ACC112 (cell line): ENCODE data around the gene SLC1A4.
"Not testable (repeated sequence)": the region's sequence is repeated elsewhere in the genome, so short reads cannot be mapped to it uniquely, and the experiment has no call there.

Experiments
- H2AFZ ChIP-seq: fragments of 200-600 bp; sonication (generic); one replicate; pipeline ENCODE4 v1.6.0; 2017; ENCODE audit warnings: antibody characterized with exemption, low read length; ENCODE audit not compliant: unreplicated experiment
- H3K27ac ChIP-seq: fragments of 200-600 bp; sonication (generic); 2 replicates; pipeline ENCODE4 v1.5.1; 2014; ENCODE audit warnings: low read depth, mild to moderate bottlenecking, antibody characterized with exemption, low read length, moderate library complexity
- H3K27me3 ChIP-seq: fragments of 200-600 bp; sonication (generic); 2 replicates; pipeline ENCODE4 v1.6.1; 2014; ENCODE audit warnings: mild to moderate bottlenecking, antibody characterized with exemption, low read length, moderate library complexity, mixed read lengths; ENCODE audit not compliant: insufficient read depth
- H3K36me3 ChIP-seq: fragments of 200-600 bp; sonication (generic); 2 replicates; pipeline ENCODE4 v1.6.1; 2016; ENCODE audit warnings: mild to moderate bottlenecking, antibody characterized with exemption, low read length, moderate library complexity, mixed read lengths; ENCODE audit not compliant: insufficient read depth
- H3K4me1 ChIP-seq: fragments of 200-600 bp; sonication (generic); one replicate; pipeline ENCODE4 v1.6.1; 2016; ENCODE audit warnings: low read length, mixed read lengths; ENCODE audit not compliant: insufficient read depth, unreplicated experiment, control insufficient read depth
- H3K4me3 ChIP-seq: fragments of 200-600 bp; sonication (generic); 2 replicates; pipeline ENCODE4 v1.5.1; 2014; ENCODE audit warnings: mild to moderate bottlenecking, low read depth, low read length
- H3K79me2 ChIP-seq: fragments of 200-600 bp; sonication (generic); one replicate; pipeline ENCODE4 v1.6.0; 2016; ENCODE audit warnings: low read length; ENCODE audit not compliant: control insufficient read depth, unreplicated experiment, insufficient read depth

SLC1A4 gene

DNA sequence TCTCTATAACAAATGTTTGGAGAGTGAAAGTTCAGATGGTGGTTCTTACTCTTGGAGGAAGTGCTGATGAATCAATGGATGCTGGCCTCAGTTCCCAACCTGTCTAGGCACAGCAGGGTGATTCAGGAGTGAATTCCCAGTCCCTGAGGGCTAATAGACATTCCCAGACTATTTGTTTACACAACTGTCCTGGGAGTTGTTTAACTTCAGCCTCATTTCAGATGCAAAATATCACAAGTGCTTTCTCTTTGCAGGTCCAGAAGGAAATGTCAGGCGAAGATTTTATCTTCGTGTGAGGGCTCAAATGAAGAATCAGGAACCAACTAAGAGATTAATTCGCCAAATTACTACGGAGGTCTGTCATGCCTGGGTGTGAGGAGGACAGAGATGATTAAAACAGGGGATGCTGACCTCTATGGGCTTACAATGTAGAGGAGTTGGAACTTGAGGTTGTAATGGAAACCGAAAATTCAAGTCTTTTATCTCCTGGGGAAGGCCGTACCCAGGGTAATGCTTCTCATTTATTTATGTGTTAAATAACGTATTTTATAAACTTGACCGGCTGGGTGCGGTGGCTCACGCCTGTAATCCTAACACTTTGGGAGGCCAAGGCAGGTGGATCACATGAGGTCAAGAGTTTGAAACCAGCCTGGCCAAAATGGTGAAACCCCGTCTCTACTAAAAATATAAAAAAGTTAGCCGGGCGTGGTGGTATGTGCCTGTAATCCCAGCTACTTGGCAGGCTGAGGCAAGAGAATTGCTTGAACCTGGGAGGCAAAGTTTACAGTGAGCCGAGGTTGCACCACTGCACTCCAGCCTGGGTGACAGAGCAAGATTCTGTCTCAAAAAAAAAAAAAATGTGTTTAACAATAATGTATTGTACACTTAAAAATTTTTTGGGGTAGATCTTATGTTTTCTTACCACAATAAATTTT is 38.7 kb upstream of the SLC1A4 start:
- H3K27ac ChIP-seq = no peak overlapping the region
- H3K4me3 ChIP-seq = no peak overlapping the region

DNA sequence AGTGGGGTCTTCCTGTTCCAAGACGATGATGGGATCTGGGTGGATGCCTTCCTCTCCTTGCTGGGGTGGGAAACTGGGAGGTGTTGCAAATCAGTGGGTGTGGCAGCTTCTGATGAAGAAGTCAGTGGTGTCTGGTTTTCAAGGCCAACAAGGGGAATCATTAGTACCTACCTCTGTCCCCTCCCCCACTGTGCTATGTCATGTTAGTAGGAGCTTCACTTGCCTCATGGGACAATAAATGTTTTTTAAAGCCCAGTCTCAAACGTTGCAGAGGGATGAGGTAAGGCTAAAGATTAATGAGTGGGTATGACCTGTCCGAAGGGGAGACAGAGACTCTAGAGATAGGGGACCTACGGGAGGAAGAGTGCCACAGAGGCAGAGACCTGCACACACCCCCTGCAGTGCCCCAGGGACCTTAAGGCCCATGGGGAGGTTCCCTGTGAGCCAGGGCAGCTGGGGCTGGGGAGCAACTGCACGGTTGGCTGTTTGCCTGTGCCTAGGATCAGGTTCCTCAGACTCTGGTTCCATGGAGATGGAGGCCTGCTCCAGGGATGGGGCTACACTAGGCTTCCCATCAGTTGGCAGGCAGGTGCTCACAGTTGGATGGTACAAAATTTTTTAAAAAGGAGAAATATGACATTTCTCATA is 37.8 kb upstream of the SLC1A4 start:
- no peak overlapping the region for H3K4me3 ChIP-seq
- H2AFZ ChIP-seq = no peak overlapping the region
- H3K27me3 ChIP-seq = no peaks in the 10 kb centered on the region
- H3K36me3 ChIP-seq = no peaks in the 10 kb centered on the region
- peaks cover 22% of the 10 kb centered on the region for H3K4me1 ChIP-seq
- no peak overlapping the region for H3K27ac ChIP-seq
- no peaks in the 10 kb centered on the region for H3K79me2 ChIP-seq

More for the DNA sequence above, 38.7 kb upstream of the SLC1A4 start:
- Histone ChIP-seq H3K27me3 (no peaks in the 10 kb centered on the region), H3K4me1 (peaks cover 22% of the 10 kb centered on the region), H3K36me3 (no peaks in the 10 kb centered on the region), H3K79me2 (no peaks in the 10 kb centered on the region), H2AFZ (no peak overlapping the region)

DNA sequence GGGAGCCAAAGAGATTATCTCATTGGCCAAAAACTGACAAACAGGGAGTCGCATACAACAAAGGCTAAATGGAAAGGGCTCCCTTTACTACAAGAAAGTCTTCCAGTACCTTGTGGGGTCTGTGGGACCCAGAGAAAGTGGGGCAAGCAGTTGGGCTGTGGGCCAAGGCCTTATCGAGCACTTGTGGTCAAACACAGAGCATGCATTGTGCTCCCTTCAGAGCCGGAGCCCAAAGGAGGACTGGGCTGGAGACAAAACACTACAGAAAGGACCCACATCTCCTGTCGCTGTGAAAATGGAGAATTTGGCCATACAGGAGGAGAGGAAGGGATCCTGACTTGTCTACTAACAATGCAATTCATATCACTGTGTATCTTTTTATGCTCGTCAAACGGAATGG is 37.1 kb upstream of the SLC1A4 start:
- Histone ChIP-seq H2AFZ (no peak overlapping the region), H3K27ac (no peak overlapping the region), H3K36me3 (no peaks in the 10 kb centered on the region), H3K79me2 (no peaks in the 10 kb centered on the region), H3K4me1 (peaks cover 22% of the 10 kb centered on the region), H3K27me3 (no peaks in the 10 kb centered on the region), H3K4me3 (no peak overlapping the region)

DNA sequence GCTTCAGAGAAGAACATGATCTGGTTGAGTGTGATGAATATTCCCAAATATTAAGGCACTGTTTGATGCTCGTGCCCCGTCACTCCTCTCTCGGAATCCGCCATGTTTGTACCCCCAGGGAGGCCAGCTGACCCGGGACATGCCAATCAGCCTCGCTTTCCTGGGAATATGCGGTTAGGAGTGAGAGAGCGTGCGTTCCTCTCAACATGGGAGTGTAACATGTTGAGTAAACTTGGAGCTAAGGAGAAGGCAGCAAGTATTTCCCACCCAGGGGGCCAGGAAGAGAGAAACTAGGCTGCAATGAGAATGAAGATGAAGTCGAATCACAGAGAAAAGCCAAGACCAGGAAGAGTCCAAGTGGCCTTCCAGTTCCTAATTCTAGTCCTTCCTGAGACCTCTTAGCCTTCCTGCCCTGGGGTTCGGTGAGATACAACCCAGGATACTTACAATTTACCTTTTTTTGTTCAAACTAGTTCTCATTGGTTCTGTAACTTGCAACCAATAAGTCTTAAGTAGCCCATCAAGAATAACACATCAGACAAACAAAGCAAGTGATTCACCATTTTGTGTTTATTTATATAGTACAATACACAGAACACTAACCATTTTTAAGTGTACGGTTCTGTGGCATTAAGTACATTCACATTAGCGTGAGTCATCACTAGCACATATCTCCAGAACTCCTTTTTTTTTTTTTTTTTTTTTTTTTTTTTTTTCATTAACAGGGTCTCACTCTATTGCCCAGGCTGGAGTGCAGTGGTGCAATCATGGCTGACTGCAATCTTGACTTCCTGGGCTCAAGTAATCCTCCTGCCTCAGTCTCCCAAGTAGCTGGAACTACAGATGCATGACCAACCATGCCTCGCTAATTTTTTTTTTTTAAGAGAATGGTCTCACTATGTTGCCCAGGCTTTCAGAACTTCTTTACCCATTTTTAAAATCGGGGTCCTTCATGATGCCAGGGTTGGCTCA is 36.4 kb upstream of the SLC1A4 start:
- no peaks in the 10 kb centered on the region for H3K27me3 ChIP-seq
- H3K27ac ChIP-seq = peak overlapping the region; percentile 24; the same call in 1 of the 2 replicates
- H2AFZ ChIP-seq = no peak overlapping the region
- no peaks in the 10 kb centered on the region for H3K79me2 ChIP-seq
- H3K4me1 ChIP-seq = peaks cover 22% of the 10 kb centered on the region
- no peak overlapping the region for H3K4me3 ChIP-seq
- no peaks in the 10 kb centered on the region for H3K36me3 ChIP-seq

DNA sequence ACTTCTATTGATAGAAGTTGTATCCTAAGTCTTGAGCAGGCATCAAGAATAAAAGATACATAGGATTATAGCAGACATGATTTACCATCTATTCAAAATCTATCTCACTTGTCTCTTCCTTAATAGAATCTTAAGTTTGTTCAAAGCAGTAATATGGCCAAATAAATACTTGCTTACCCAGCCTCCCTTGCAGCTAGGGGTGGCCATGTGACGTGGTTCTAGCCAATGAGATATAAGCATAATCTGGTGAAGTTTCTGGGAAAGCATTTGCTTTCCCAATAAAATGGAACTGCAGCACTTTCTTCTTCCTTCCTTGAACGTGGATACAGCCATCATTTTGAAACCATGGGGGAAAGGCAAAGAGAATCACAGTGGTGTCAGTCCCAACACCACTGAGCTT is 33.7 kb upstream of the SLC1A4 start:
- H3K4me1 ChIP-seq = peaks cover 22% of the 10 kb centered on the region
- H3K4me3 ChIP-seq = no peak overlapping the region
- no peak overlapping the region for H2AFZ ChIP-seq

DNA sequence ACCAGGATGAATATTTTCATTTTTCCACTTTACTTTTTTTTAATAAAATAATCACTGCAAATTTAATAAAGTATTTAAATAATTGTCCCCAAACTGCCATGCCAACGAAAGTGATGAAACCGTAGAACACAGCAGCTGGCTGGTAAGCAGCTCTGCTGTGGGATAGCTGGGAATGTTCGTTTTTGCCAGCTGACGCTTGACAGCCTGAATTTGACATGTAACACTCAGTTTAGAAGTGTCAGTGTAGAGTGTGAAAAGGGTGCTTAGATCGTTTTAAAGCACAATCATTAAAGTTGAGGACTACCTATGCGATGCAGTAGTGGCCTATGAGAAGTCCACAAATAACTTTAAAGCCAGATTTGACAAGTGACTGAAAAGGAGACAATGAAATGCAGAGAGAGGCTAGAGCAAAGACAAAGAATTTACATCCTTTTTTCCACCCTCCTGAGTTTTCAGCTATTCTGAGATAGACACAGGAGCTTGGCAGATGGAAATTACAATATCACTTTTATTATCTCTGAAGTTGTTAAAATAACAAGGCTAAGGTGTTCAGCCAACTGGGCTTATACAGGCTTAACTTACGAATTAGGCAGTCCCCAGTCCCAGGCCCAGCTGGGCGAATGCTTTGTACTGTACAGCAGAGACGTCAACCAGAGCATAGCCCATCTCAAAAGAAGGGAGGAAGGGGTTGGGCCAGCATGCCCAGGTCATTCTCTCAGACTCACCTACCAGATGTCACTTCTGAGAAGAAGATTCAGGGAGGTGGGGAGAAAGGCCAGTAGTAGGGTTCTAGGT is 31.9 kb upstream of the SLC1A4 start:
- Histone ChIP-seq H3K27me3 (peaks cover 4% of the 10 kb centered on the region; the same call in 1 of the 2 replicates), H3K36me3 (no peaks in the 10 kb centered on the region), H3K27ac (no peak overlapping the region), H3K4me1 (peaks cover 10% of the 10 kb centered on the region), H3K79me2 (no peaks in the 10 kb centered on the region), H3K4me3 (no peak overlapping the region), H2AFZ (no peak overlapping the region)

More for the DNA sequence above, 33.7 kb upstream of the SLC1A4 start:
- Histone ChIP-seq H3K27me3 (no peaks in the 10 kb centered on the region), H3K36me3 (no peaks in the 10 kb centered on the region), H3K27ac (no peak overlapping the region), H3K79me2 (no peaks in the 10 kb centered on the region)

DNA sequence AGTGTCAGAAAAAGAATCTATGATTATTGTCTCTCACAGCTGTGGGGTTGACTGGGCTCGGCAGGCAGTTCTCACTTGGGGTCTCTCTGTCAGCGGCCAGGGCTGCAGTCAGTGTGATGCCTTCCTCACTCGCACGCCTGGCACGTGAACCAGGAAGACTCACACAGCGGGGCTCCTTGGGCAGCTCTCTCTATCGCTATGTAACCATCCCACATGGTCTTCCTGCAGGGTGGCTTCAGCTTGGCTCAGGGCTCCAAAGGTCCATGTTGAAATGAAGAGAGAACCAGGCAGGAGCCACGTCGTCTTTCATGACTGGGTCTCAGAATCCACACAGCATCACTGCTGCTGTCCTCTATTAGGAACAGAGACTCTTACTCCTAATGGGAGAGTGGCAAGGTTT is 30.6 kb upstream of the SLC1A4 start:
- Histone ChIP-seq H3K79me2 (no peaks in the 10 kb centered on the region), H2AFZ (no peak overlapping the region), H3K4me3 (no peak overlapping the region), H3K4me1 (peaks cover under 1% of the 10 kb centered on the region), H3K27ac (no peak overlapping the region), H3K36me3 (no peaks in the 10 kb centered on the region), H3K27me3 (peaks cover 4% of the 10 kb centered on the region; the same call in 1 of the 2 replicates)

DNA sequence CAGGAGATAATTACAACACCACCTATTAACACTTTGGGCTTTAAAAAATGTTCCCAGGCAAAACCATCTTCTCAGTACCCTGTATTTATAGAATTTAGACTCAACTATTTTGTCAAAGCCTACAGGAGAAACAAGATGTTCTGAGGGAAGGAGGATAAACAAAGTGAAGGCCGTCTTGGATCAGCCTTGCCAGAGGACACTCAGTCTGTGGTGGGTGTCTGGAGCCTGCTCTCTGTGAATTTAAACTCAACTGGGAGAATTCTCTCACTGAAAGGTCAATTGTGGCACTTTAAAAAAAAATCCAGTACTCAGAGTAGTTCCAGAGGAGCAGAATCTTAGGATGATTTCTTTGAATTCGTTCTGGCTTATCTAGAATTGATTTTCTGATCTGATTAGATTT is 28.4 kb upstream of the SLC1A4 start:
- Histone ChIP-seq H3K4me1 (no peaks in the 10 kb centered on the region), H2AFZ (no peak overlapping the region), H3K36me3 (no peaks in the 10 kb centered on the region), H3K4me3 (no peak overlapping the region), H3K79me2 (no peaks in the 10 kb centered on the region), H3K27me3 (peaks cover 4% of the 10 kb centered on the region; the same call in 1 of the 2 replicates), H3K27ac (no peak overlapping the region)

DNA sequence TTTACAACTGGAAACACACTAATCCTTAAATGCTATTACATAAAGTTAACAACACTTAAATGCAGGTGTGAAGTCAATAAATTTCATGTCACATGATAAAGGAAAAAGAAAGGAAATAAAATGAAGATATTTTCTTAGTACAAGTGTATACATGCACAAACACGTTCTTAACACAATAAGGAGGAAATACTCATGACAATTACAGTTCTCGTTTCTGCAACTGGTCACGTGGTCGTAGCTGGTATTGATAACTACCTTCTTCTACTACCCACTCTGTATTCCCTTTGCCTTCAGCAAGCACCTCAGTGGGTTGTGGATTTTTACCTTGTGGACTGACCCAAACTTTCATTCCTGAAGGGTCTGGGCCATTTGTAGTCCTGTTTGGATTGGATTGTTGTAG is 26.1 kb upstream of the SLC1A4 start:
- H2AFZ ChIP-seq, H3K4me1 ChIP-seq, H3K4me3 ChIP-seq, H3K27me3 ChIP-seq, H3K36me3 ChIP-seq, H3K27ac ChIP-seq, H3K79me2 ChIP-seq: not testable (repeated sequence)
